B cell (primary cell): ENCODE measurements around the gene CDHR3.

ENCODE experiments used
- CTCF ChIP-seq: fragments of 200-600 bp; IDR thresholded peaks from one replicate; pipeline ENCODE4 v1.8.0; 2022; ENCODE audit warnings: antibody characterized with exemption, mild to moderate bottlenecking
- EZH2 ChIP-seq: IDR thresholded peaks from 2 replicates; pipeline ENCODE4 v1.6.1; 2012; ENCODE audit warnings: borderline replicate concordance, low read depth, mild to moderate bottlenecking, moderate library complexity, low read length; ENCODE audit not compliant: insufficient read depth, poor library complexity, severe bottlenecking

- TF ChIP-seq CTCF: no peak
- TF ChIP-seq EZH2: no peak
These were observed 89.6 kb downstream of the CDHR3 start for GRCh38 chr7:106052681-106053080.
